ENCODE measurements around the gene TSPAN18. TPM values are rescaled to one million over a fixed set of nuclear protein-coding genes. Genes with fewer than 3 reads are reported as not detected.

Gene TSPAN18
- total RNA-seq, 1 donor from 2014 or later = 31.7 TPM

DNA sequence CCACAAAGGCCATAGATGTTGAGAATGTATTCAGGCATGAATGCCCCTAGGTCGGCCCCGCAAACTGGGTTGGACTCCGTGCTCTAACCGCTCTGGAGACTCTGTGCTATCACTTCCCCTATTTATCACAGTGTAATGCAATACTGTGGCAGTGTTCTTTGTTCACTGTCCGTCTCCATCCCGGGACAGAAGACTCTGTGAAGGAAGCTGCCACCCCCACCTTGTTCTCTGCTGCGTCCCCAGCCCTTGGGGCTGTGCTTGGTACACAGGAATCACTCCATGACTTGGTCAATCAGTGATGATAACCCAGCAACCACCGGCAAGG is 57.6 kb downstream of the TSPAN18 start:
- H2AFZ ChIP-seq (ENCODE audit: low read depth, low read length) = no peak overlapping the region
- H3K27me3 ChIP-seq (ENCODE audit: insufficient read depth, low read length) = peaks cover 37% of the 10 kb centered on the region
- H3K27ac ChIP-seq (ENCODE audit: low read depth, low read length) = no peak overlapping the region
- H3K4me3 Mint-ChIP-seq (ENCODE audit: unreplicated experiment) = no peak overlapping the region
- peaks cover 48% of the 10 kb centered on the region for H3K27me3 Mint-ChIP-seq (ENCODE audit: low read depth, unreplicated experiment)
- H3K36me3 ChIP-seq (ENCODE audit: insufficient read depth, low read length) = no peaks in the 10 kb centered on the region
- no peak overlapping the region for H3K4me3 ChIP-seq (ENCODE audit: insufficient read depth, low read depth, low read length)
- FAIRE-seq (no peak), DNase-seq (ENCODE audit: low read depth) (no peak)
- H4K20me1 ChIP-seq (ENCODE audit: insufficient read depth, low read length) = no peaks in the 10 kb centered on the region
- H3K4me2 ChIP-seq (ENCODE audit: low read length) = no peak overlapping the region
- no peaks in the 10 kb centered on the region for H3K9me3 ChIP-seq (ENCODE audit: insufficient read depth, low read depth, low read length)
- H3K9ac ChIP-seq (ENCODE audit: low read length) = no peak overlapping the region
- TF ChIP-seq EZH2 (IDR thresholded peaks at IDR 0.05; ENCODE audit: insufficient read depth, low read length) (no peak), CTCF (IDR thresholded peaks at IDR 0.05; ENCODE audit: insufficient read depth, low read depth, low read length) (no peak)
- H3K36me3 Mint-ChIP-seq (ENCODE audit: low read depth, unreplicated experiment) = peaks cover 6% of the 10 kb centered on the region
- no peaks in the 10 kb centered on the region for H3K9me3 Mint-ChIP-seq (ENCODE audit: unreplicated experiment)
- H3K27ac Mint-ChIP-seq (ENCODE audit: unreplicated experiment) = peak overlapping the region; percentile 6
- no peaks in the 10 kb centered on the region for H3K79me2 ChIP-seq (ENCODE audit: insufficient read depth, low read length)
- H3K4me1 Mint-ChIP-seq (ENCODE audit: low read depth, unreplicated experiment) = peaks cover 15% of the 10 kb centered on the region
- H3K4me1 ChIP-seq (ENCODE audit: insufficient read depth, low read length) = no peaks in the 10 kb centered on the region

GRCh38 chr11:44784851-44785250 is 58.1 kb downstream of the TSPAN18 start:
- TF ChIP-seq CTCF (IDR thresholded peaks at IDR 0.05; ENCODE audit: insufficient read depth, low read depth, low read length) = no peak
- TF ChIP-seq EZH2 (IDR thresholded peaks at IDR 0.05; ENCODE audit: insufficient read depth, low read length) = no peak
- Histone ChIP-seq H3K4me3 (ENCODE audit: insufficient read depth, low read depth, low read length) (no peak overlapping the region), H3K9ac (ENCODE audit: low read length) (no peak overlapping the region), H4K20me1 (ENCODE audit: insufficient read depth, low read length) (no peaks in the 10 kb centered on the region), H3K4me2 (ENCODE audit: low read length) (no peak overlapping the region), H2AFZ (ENCODE audit: low read depth, low read length) (no peak overlapping the region), H3K79me2 (ENCODE audit: insufficient read depth, low read length) (no peaks in the 10 kb centered on the region), H3K27ac (ENCODE audit: low read depth, low read length) (no peak overlapping the region), H3K36me3 (ENCODE audit: insufficient read depth, low read length) (no peaks in the 10 kb centered on the region), H3K27me3 (ENCODE audit: insufficient read depth, low read length) (peaks cover 37% of the 10 kb centered on the region), H3K4me1 (ENCODE audit: insufficient read depth, low read length) (no peaks in the 10 kb centered on the region), H3K9me3 (ENCODE audit: insufficient read depth, low read depth, low read length) (no peaks in the 10 kb centered on the region)
- Mint-ChIP-seq H3K4me1 (ENCODE audit: low read depth, unreplicated experiment) (peaks cover 16% of the 10 kb centered on the region), H3K27ac (ENCODE audit: unreplicated experiment) (no peak overlapping the region), H3K4me3 (ENCODE audit: unreplicated experiment) (no peak overlapping the region), H3K27me3 (ENCODE audit: low read depth, unreplicated experiment) (peaks cover 47% of the 10 kb centered on the region), H3K36me3 (ENCODE audit: low read depth, unreplicated experiment) (peaks cover 4% of the 10 kb centered on the region), H3K9me3 (ENCODE audit: unreplicated experiment) (no peaks in the 10 kb centered on the region)
- DNase-seq (ENCODE audit: low read depth) = no peak
- no peak for FAIRE-seq

- no peaks in the 10 kb centered on the region for H3K36me3 ChIP-seq (ENCODE audit: insufficient read depth, low read length)
- H3K9ac ChIP-seq (ENCODE audit: low read length) = no peak overlapping the region
- H3K4me3 ChIP-seq (ENCODE audit: insufficient read depth, low read depth, low read length) = no peak overlapping the region
- peaks cover 15% of the 10 kb centered on the region for H3K4me1 Mint-ChIP-seq (ENCODE audit: low read depth, unreplicated experiment)
- no peaks in the 10 kb centered on the region for H3K9me3 ChIP-seq (ENCODE audit: insufficient read depth, low read depth, low read length)
- FAIRE-seq (no peak), DNase-seq (ENCODE audit: low read depth) (no peak)
- H3K79me2 ChIP-seq (ENCODE audit: insufficient read depth, low read length) = no peaks in the 10 kb centered on the region
- H3K9me3 Mint-ChIP-seq (ENCODE audit: unreplicated experiment) = no peaks in the 10 kb centered on the region
- H3K27ac Mint-ChIP-seq (ENCODE audit: unreplicated experiment) = no peak overlapping the region
- H2AFZ ChIP-seq (ENCODE audit: low read depth, low read length) = no peak overlapping the region
- H4K20me1 ChIP-seq (ENCODE audit: insufficient read depth, low read length) = no peaks in the 10 kb centered on the region
- TF ChIP-seq CTCF (IDR thresholded peaks at IDR 0.05; ENCODE audit: insufficient read depth, low read depth, low read length) (no peak), EZH2 (IDR thresholded peaks at IDR 0.05; ENCODE audit: insufficient read depth, low read length) (no peak)
- peaks cover 45% of the 10 kb centered on the region for H3K27me3 ChIP-seq (ENCODE audit: insufficient read depth, low read length)
- H3K4me2 ChIP-seq (ENCODE audit: low read length) = no peak overlapping the region
- no peaks in the 10 kb centered on the region for H3K4me1 ChIP-seq (ENCODE audit: insufficient read depth, low read length)
- H3K36me3 Mint-ChIP-seq (ENCODE audit: low read depth, unreplicated experiment) = peaks cover under 1% of the 10 kb centered on the region
- H3K27ac ChIP-seq (ENCODE audit: low read depth, low read length) = no peak overlapping the region
- H3K27me3 Mint-ChIP-seq (ENCODE audit: low read depth, unreplicated experiment) = peaks cover 53% of the 10 kb centered on the region
- no peak overlapping the region for H3K4me3 Mint-ChIP-seq (ENCODE audit: unreplicated experiment)
Observed at GRCh38 chr11:44785856-44786607, 59.3 kb downstream of the TSPAN18 start.
